ENCODE measurements around the gene RTN4RL2. TPM values are rescaled to one million over a fixed set of nuclear protein-coding genes. Genes with fewer than 3 reads are reported as not detected.

Gene RTN4RL2
- total RNA-seq, 2 experiments from 2014 or later, result 0.23 to 0.27 TPM

- intact Hi-C loops (cut with micrococcal nuclease), result no loop called here
- H3K9me3 Mint-ChIP-seq, result no peaks in the 10 kb centered on the region
- peaks cover 93% of the 10 kb centered on the region for H3K36me3 Mint-ChIP-seq (ENCODE audit: low read depth)
- peak overlapping the region; percentile 81 for H3K27ac Mint-ChIP-seq
- POLR2A ChIA-PET, result interaction anchor here (1.1 to 15.1 kb wide), 3 partner anchors 8 to 62 kb away, joined by 3 to 264 read pairs (median 6); no protein-coding TSS in a partner anchor
- ATAC-seq, result no peak
- peaks cover 61% of the 10 kb centered on the region for H3K4me1 Mint-ChIP-seq (ENCODE audit: low read depth)
- no peaks in the 10 kb centered on the region for H3K27me3 Mint-ChIP-seq
- DNase-seq, result no peak
- H3K4me3 Mint-ChIP-seq, result peak overlapping the region; percentile 92
- CTCF ChIA-PET, result interaction anchor here (1.0 to 1.6 kb wide), 4 partner anchors 16 to 104 kb away, joined by 4 to 6 read pairs (median 4); no protein-coding TSS in a partner anchor
- TF ChIP-seq CTCF (IDR thresholded peaks at IDR 0.05), result no peak
Measured at GRCh38 chr11:57422669-57423068, 37.7 kb upstream of the RTN4RL2 start.

GRCh38 chr11:57424137-57424791 lies 36.1 kb upstream of the RTN4RL2 start:
- intact Hi-C loops (cut with micrococcal nuclease), result loop anchor here (2.0 kb wide), 1 partner anchor 17 kb away; no protein-coding TSS in a partner anchor
- H3K27me3 Mint-ChIP-seq, result no peaks in the 10 kb centered on the region
- H3K4me1 Mint-ChIP-seq (ENCODE audit: low read depth), result peaks cover 53% of the 10 kb centered on the region
- TF ChIP-seq CTCF (IDR thresholded peaks at IDR 0.05), result no peak
- ChIA-PET CTCF (interaction anchor here (0.8 to 7.1 kb wide), 9 partner anchors 16 to 143 kb away, joined by 3 to 84 read pairs (median 4); partner anchors contain the start of gene UBE2L6), POLR2A (interaction anchor here (0.8 to 15.1 kb wide), 10 partner anchors 10 to 103 kb away, joined by 3 to 264 read pairs (median 4); partner anchors contain the start of genes RTN4RL2 and SLC43A1)
- H3K9me3 Mint-ChIP-seq, result no peaks in the 10 kb centered on the region
- peaks cover 78% of the 10 kb centered on the region for H3K36me3 Mint-ChIP-seq (ENCODE audit: low read depth)
- DNase-seq, result no peak
- peak overlapping the region; percentile 95 for H3K27ac Mint-ChIP-seq
- no peak for ATAC-seq
- H3K4me3 Mint-ChIP-seq, result peak overlapping the region; percentile 92

- POLR2A ChIA-PET, result interaction anchor here (0.8 to 15.1 kb wide), 15 partner anchors 9 to 1150 kb away, joined by 3 to 264 read pairs (median 4); partner anchors contain the start of genes LPXN, RTN4RL2, SLC43A1 and UBE2L6
- peak overlapping the region; percentile 95 for H3K27ac Mint-ChIP-seq
- TF ChIP-seq CTCF (IDR thresholded peaks at IDR 0.05), result no peak
- intact Hi-C loops (cut with micrococcal nuclease), result loop anchor here (2.0 kb wide), 1 partner anchor 18 kb away; no protein-coding TSS in a partner anchor
- CTCF ChIA-PET, result interaction anchor here (0.7 to 7.1 kb wide), 11 partner anchors 17 to 142 kb away, joined by 3 to 84 read pairs (median 4); partner anchors contain the start of gene UBE2L6
- no peaks in the 10 kb centered on the region for H3K27me3 Mint-ChIP-seq
- DNase-seq (peak; percentile 97), ATAC-seq (peak; percentile 89)
- peak overlapping the region; percentile 92 for H3K4me3 Mint-ChIP-seq
- H3K36me3 Mint-ChIP-seq (ENCODE audit: low read depth), result peaks cover 72% of the 10 kb centered on the region
- no peaks in the 10 kb centered on the region for H3K9me3 Mint-ChIP-seq
- peaks cover 50% of the 10 kb centered on the region for H3K4me1 Mint-ChIP-seq (ENCODE audit: low read depth)
Measured at GRCh38 chr11:57424792-57425564, 35.4 kb upstream of the RTN4RL2 start.

- peak overlapping the region; percentile 92 for H3K4me3 Mint-ChIP-seq
- ATAC-seq, result no peak
- H3K27me3 Mint-ChIP-seq, result no peaks in the 10 kb centered on the region
- ChIA-PET CTCF (interaction anchor here (0.7 to 7.1 kb wide), 12 partner anchors 20 to 142 kb away, joined by 3 to 84 read pairs (median 4); partner anchors contain the start of genes TIMM10 and UBE2L6), POLR2A (interaction anchor here (0.9 to 15.1 kb wide), 14 partner anchors 8 to 1150 kb away, joined by 3 to 264 read pairs (median 5); partner anchors contain the start of genes LPXN, RTN4RL2, SLC43A1 and TNKS1BP1)
- peak overlapping the region; percentile 95 for H3K27ac Mint-ChIP-seq
- intact Hi-C loops (cut with micrococcal nuclease), result loop anchor here (2.0 kb wide), 1 partner anchor 19 kb away; no protein-coding TSS in a partner anchor
- H3K4me1 Mint-ChIP-seq (ENCODE audit: low read depth), result peaks cover 43% of the 10 kb centered on the region
- H3K36me3 Mint-ChIP-seq (ENCODE audit: low read depth), result peaks cover 64% of the 10 kb centered on the region
- TF ChIP-seq CTCF (IDR thresholded peaks at IDR 0.05), result no peak
- H3K9me3 Mint-ChIP-seq, result no peaks in the 10 kb centered on the region
- DNase-seq, result peak; percentile 32
Measured at GRCh38 chr11:57425565-57426438, 34.5 kb upstream of the RTN4RL2 start.
